CD4-positive, CD25-positive, alpha-beta regulatory T cell (primary cell): ENCODE data around the gene ABHD12. TPM values are rescaled to one million over a fixed set of nuclear protein-coding genes. Genes with fewer than 3 reads are reported as not detected.

Experiments
- polyA plus RNA-seq, 4 donors: library from polyadenylated mRNA; unstranded; fragments of 300-500 nt; fragmentation: Illumina TruSeq; gene quantifications; one replicate each; pipeline ENCODE4 v1.2.3, GENCODE V29; 2021
- total RNA-seq: library from RNA; stranded (reverse); gene quantifications from one replicate; pipeline ENCODE4 v1.2.3, GENCODE V29; 2022

ABHD12 gene
- total and polyA plus RNA-seq, 5 donors from 2014 or later = 26.8 to 44.1 (median 27.9) TPM

Other genes starting within 250 kb of the ABHD12 start
- 68.0 TPM for gene ENTPD6, start 195.1 kb downstream of the ABHD12 start, total RNA-seq
- gene ENTPD6, start 195.1 kb downstream of the ABHD12 start, polyA plus RNA-seq = 10 to 100 TPM; 27.2 to 36.5 (median 30.6) TPM
- 37.2 TPM for gene PYGB, start 142.8 kb downstream of the ABHD12 start, total RNA-seq
- 10 to 100 TPM; 45.3 to 64.6 (median 52.4) TPM for gene PYGB, start 142.8 kb downstream of the ABHD12 start, polyA plus RNA-seq
- 0.76 TPM for gene GINS1, start 16.8 kb upstream of the ABHD12 start, total RNA-seq
- gene GINS1, start 16.8 kb upstream of the ABHD12 start, polyA plus RNA-seq = 1 to 10 TPM in 3 of 4 donors, under 1 TPM in 1; 0.54 to 1.8 (median 1.3) TPM
- 0.39 TPM for gene NINL, start 194.7 kb upstream of the ABHD12 start, total RNA-seq
- gene NINL, start 194.7 kb upstream of the ABHD12 start, polyA plus RNA-seq = under 1 TPM in 1 of 4 donors, not detected in 3; 0.42 TPM
- gene NANP, start 233.2 kb upstream of the ABHD12 start, total RNA-seq = 1.1 TPM
- 1 to 10 TPM in 2 of 4 donors, under 1 TPM in 2; 0.66 to 1.1 (median 0.97) TPM for gene NANP, start 233.2 kb upstream of the ABHD12 start, polyA plus RNA-seq